Measurements from ENCODE around the gene HLA-DMA. TPM values are rescaled to one million over a fixed set of nuclear protein-coding genes. Genes with fewer than 3 reads are reported as not detected.
A peak's percentile ranks its signal among the peaks of the same experiment; 100 is the strongest.

The HLA-DMA gene
- 98.0 and 104 TPM in 2 replicates for total RNA-seq (2022)
- percentile 86 among the genes with signal in this experiment for Bru-seq, nascent RNA
- percentile 98 among the genes with signal in this experiment for BruChase-seq, experiment 1, labeled RNA remaining after a 6-hour chase
- BruChase-seq, experiment 2, labeled RNA remaining after a 2-hour chase: percentile 95 among the genes with signal in this experiment
- long read RNA-seq, transcript HLA-DMA-201 (5 exons, 1,123 nt): major isoform, 208 of 261 reads
- long read RNA-seq, transcript HLA-DMA-202 (5 exons, 1,007 nt): minor isoform, 8 of 261 reads
- long read RNA-seq, transcript HLA-DMA-203 (4 exons, 777 nt): minor isoform, 5 of 261 reads
- long read RNA-seq, partial matches to known transcripts: 8 of 261 reads
- long read RNA-seq, other reads (novel, unspliced or antisense): 32 of 261 reads

DNA sequence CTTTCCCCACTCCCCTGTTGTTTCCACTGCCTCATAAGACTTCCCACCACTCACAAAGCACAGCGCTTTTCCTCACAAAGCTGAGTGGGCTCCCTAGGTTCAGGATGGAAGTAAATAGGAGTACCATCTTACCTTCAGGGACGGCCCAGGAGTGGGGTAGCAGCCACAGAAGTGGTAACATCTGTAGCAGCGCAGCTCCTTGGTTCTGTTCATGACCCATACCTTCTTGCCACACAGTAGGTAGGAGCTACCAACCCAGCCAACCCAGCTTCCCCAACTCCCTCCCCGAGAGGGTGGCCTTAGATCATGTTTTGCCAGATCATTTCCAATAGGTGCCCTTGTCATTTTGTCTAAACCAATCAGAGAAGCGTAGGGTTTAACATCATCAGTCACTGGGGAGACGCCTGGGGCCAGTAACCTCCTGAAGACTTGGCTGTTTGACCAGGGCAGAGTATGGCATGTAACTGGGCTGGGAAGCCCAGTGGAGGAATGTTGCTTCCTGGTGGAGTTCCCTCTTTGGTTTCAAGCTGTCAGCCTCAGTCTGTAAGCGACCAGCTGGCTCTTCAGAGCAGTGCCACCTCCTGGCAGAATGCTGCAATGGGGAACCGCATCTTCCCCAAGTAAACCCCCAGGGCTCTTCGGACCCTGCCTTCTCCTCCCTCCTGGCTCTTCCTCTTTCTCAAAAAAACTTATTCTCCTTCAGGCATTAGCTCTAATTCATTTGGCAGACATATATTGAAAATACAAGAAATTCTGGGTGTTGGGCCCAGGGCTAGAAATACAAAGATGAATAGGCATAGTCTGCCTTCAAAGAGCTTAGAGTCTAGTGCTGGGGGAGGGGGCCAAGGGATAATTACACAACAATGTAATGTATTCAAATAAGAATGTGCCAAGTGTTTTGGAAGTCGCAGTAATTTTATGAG lies at the start of gene HLA-DMA:
Gene HLA-DMA, minus strand, starts transcription at position 281 of the 923 bp plus-strand sequence. Its CDS starts 61 bp downstream, at position 220.
- no peaks in the 10 kb centered on the region for H3K9me3 Mint-ChIP-seq (ENCODE audit: low read depth, unreplicated experiment)
- CTCF ChIA-PET: interaction anchor here (0.5 to 6.8 kb wide), 26 partner anchors 9 to 866 kb away, joined by 3 to 110 read pairs (median 4); partner anchors contain the start of genes BRD2, HLA-DMB, HSD17B8 and TAP2
- TF ChIP-seq, protein P1, sequence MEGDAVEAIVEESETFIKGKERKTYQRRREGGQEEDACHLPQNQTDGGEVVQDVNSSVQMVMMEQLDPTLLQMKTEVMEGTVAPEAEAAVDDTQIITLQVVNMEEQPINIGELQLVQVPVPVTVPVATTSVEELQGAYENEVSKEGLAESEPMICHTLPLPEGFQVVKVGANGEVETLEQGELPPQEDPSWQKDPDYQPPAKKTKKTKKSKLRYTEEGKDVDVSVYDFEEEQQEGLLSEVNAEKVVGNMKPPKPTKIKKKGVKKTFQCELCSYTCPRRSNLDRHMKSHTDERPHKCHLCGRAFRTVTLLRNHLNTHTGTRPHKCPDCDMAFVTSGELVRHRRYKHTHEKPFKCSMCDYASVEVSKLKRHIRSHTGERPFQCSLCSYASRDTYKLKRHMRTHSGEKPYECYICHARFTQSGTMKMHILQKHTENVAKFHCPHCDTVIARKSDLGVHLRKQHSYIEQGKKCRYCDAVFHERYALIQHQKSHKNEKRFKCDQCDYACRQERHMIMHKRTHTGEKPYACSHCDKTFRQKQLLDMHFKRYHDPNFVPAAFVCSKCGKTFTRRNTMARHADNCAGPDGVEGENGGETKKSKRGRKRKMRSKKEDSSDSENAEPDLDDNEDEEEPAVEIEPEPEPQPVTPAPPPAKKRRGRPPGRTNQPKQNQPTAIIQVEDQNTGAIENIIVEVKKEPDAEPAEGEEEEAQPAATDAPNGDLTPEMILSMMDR (IDR thresholded peaks at IDR 0.05; ENCODE audit: unreplicated experiment): peak; percentile 93
- peak; percentile 98 for DNase-seq
- H3K27me3 Mint-ChIP-seq (ENCODE audit: unreplicated experiment): no peaks in the 10 kb centered on the region
- H3K27ac Mint-ChIP-seq (ENCODE audit: unreplicated experiment): peak within 1 kb of the TSS; percentile 82
- H3K36me3 Mint-ChIP-seq (ENCODE audit: insufficient read depth, unreplicated experiment): peaks cover 24% of the 10 kb centered on the region
- intact Hi-C loops (cut with micrococcal nuclease; ENCODE audit: unreplicated experiment): loop anchor here (1.0 kb wide), 1 partner anchor 14 kb away; no protein-coding TSS in a partner anchor
- peak within 1 kb of the TSS; percentile 75 for H3K4me3 Mint-ChIP-seq (ENCODE audit: low read depth, unreplicated experiment)
- H3K4me1 Mint-ChIP-seq (ENCODE audit: low read depth, unreplicated experiment): peaks cover 41% of the 10 kb centered on the region
- BruUV-seq (replicated peaks): no TSS peak

- H3K4me1 Mint-ChIP-seq (ENCODE audit: low read depth, unreplicated experiment): peaks cover 10% of the 10 kb centered on the region
- BruUV-seq (replicated peaks): no TSS peak
- no peak overlapping the region for H3K4me3 Mint-ChIP-seq (ENCODE audit: low read depth, unreplicated experiment)
- DNase-seq: no peak
- no peaks in the 10 kb centered on the region for H3K9me3 Mint-ChIP-seq (ENCODE audit: low read depth, unreplicated experiment)
- no peaks in the 10 kb centered on the region for H3K36me3 Mint-ChIP-seq (ENCODE audit: insufficient read depth, unreplicated experiment)
- TF ChIP-seq, protein P1 (IDR thresholded peaks at IDR 0.05; ENCODE audit: unreplicated experiment): no peak
- CTCF ChIA-PET: interaction anchor here (1.3 to 2.9 kb wide), 3 partner anchors 11 to 48 kb away, joined by 3 to 8 read pairs (median 7); no protein-coding TSS in a partner anchor
- no peak overlapping the region for H3K27ac Mint-ChIP-seq (ENCODE audit: unreplicated experiment)
- peaks cover 68% of the 10 kb centered on the region for H3K27me3 Mint-ChIP-seq (ENCODE audit: unreplicated experiment)
- intact Hi-C loops (cut with micrococcal nuclease; ENCODE audit: unreplicated experiment): loop anchor here (2.0 kb wide), 1 partner anchor 147 kb away; no protein-coding TSS in a partner anchor
Measured at GRCh38 chr6:33001685-33002084, 48.8 kb upstream of the HLA-DMA start.

- DNase-seq: peak; percentile 74
- H3K27me3 Mint-ChIP-seq (ENCODE audit: unreplicated experiment): peaks cover 63% of the 10 kb centered on the region
- intact Hi-C loops (cut with micrococcal nuclease; ENCODE audit: unreplicated experiment): loop anchor here (1.0 to 2.0 kb wide), 2 partner anchors 149 to 172 kb away; no protein-coding TSS in a partner anchor
Measured at GRCh38 chr6:33000055-33000454, 47.2 kb upstream of the HLA-DMA start.

More at GRCh38 chr6:33000055-33000454, 47.2 kb upstream of the HLA-DMA start:
- Mint-ChIP-seq H3K36me3 (ENCODE audit: insufficient read depth, unreplicated experiment) (no peaks in the 10 kb centered on the region), H3K4me1 (ENCODE audit: low read depth, unreplicated experiment) (peaks cover 10% of the 10 kb centered on the region), H3K27ac (ENCODE audit: unreplicated experiment) (no peak overlapping the region), H3K4me3 (ENCODE audit: low read depth, unreplicated experiment) (no peak overlapping the region), H3K9me3 (ENCODE audit: low read depth, unreplicated experiment) (no peaks in the 10 kb centered on the region)
- CTCF ChIA-PET: interaction anchor here (0.7 to 2.9 kb wide), 9 partner anchors 13 to 248 kb away, joined by 3 to 10 read pairs (median 4); partner anchors contain the start of gene HLA-DMA
- BruUV-seq (replicated peaks): no TSS peak
- TF ChIP-seq, protein P1 (IDR thresholded peaks at IDR 0.05; ENCODE audit: unreplicated experiment): peak; percentile 70

Data from Calu3 (cell line).